Measurements from ENCODE around the gene MYBPH.

GRCh38 chr1:203156280-203156679 lies 19.3 kb downstream of the MYBPH start:
- TF ChIP-seq POLR2A (IDR thresholded peaks at IDR 0.05; ENCODE audit: low read depth, low read length) (no peak), POLR2AphosphoS5 (IDR thresholded peaks at IDR 0.05; ENCODE audit: low read depth, low read length) (no peak), TAF1 (IDR thresholded peaks at IDR 0.05; ENCODE audit: low read depth, low read length) (no peak), SPI1 (IDR thresholded peaks at IDR 0.05; ENCODE audit: low read depth, low read length) (no peak)

Measured in GM12891 (cell line).